GM18499 (cell line): Measurements from ENCODE around the gene FRMD5.

Source experiments
- ATAC-seq: cut with Tn5 transposase; IDR thresholded peaks from one replicate; pipeline ENCODE4 v1.9.1; 2021; ENCODE audit warnings: moderate number of reproducible peaks; ENCODE audit not compliant: insufficient read depth, unreplicated experiment

FRMD5 gene

GRCh38 chr15:44163370-44163769 lies 31.7 kb downstream of the FRMD5 start:
- ATAC-seq: no peak

DNA sequence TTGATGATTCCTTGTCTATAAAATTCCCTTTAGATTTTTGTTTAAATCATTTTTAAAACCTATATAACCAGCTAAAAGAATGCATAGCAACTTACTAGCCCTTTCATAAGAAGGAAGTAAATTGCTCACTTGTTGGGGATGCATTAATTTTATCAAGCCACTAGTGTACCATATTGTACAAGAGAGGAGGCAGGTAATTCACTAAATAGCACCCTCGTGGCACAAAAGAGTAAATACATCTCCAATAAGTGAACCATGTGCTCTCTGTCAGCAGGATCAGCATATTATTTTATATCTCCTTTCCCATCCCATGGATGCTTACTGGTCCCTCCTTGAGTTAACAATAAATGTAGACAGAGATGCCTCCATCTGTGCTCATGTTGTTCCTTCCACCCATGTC lies 34.3 kb downstream of the FRMD5 start:
- no peak for ATAC-seq

DNA sequence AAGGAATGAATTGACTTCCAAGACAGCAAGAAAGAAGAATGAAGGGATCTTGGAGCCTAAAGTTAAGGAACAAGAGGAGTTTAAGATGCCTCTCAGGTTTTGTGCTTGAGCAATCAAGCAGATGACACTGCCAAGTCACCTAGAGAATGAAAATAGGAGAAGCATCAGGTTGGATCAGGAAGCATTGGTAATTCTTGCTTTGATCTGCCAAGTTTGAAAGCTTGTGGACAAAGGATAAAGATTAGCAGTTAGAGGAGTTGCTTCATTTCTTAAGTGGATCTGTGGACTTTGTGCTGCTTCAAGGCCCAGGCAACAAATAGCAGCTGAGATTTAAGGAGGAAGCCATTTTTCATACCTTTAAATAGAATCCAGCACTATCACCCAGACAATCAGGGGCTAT lies 35.6 kb downstream of the FRMD5 start:
- no peak for ATAC-seq

- ATAC-seq: no peak
Observed at GRCh38 chr15:44158111-44158510, 37.0 kb downstream of the FRMD5 start.

DNA sequence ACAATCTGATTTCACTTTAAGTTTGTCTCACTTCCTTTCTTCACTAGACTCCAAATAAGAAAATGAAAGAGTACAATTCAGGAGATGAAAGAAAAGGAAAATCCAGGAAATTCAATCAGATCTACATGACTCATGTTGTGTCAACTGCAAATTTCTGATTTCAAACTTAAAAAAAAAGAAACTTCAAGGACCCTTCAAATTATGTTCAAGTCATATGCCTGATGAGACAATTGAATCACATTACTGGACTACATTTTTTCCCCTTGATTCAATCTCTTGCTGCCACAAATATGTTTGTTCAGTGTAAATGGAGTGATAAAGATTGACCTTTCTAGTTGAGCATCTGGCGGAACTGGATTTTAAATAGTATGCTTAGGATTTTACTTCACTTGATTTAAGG lies 37.4 kb downstream of the FRMD5 start:
- ATAC-seq: no peak

DNA sequence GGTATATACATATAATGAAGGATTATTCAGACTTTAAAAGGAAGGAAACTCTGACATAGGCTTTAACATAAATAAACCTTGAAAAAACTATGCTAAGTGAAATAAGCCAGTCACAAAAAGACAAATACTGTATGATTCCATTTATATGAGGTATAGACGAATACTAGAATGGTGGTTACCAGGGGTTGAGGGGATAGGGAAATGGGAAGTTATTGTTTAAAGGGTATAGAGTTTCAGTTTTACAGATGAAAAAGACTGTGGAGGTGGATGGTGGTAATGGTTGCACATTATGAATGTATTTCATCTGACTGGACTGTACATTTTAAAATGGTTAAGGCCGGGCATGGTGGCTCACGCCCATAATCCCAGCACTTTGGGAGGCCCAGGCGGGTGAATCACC lies 41.7 kb downstream of the FRMD5 start:
- no peak for ATAC-seq

DNA sequence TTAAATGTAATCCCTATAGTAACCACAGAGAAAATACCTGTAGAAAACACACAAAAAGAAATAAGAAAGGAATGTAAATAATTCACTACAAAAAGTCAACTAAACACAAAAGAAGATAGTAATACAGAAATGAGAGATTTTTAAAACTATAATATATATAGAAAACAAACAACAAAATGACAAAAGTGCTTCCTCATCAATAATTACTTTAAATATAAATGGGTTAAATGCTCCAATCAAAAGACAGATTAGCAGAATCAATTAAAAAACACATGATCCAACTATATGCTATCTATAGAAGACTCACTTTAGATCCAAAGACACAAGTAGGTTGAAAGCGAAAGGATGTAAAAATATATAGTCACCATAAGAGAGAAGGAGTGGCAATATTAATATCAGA lies 45.8 kb downstream of the FRMD5 start:
- ATAC-seq: no peak

DNA sequence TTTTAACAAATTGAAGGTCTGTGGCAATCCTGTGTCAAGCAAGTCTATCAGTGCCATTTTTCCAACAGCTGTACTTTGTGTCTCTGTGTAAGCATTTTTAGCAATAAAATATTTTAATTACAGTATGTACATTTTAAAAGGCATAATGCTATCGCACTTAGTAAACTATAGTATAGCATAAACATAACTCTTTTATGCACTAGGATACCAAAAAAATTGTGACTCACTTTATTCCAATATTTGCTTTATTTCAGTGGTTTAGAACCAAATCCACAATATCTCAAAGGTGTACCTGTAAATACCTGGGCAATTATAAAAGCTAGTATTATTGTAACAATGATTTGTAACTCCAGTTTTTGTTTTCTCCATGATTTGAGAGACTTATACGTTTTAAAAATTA lies 46.5 kb downstream of the FRMD5 start:
- no peak for ATAC-seq

DNA sequence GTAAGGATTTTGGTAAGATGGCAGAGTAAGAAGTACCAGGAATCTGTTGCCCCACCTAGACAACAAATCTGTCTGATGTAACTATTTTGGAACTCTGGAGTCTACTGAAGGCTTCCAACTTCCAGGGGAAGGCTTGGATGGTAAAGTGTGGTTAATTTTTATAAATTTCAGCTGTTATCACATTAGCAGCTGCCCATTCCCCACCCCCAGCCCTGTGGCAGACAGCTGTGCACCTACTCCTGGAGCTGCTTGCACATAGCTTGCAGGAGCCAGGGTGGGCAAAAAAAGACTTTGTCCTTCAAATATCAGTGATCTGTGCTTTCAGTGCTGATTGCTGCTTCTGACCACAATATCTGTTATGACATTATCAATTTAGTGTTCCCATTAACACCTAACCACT lies 47.4 kb downstream of the FRMD5 start:
- no peak for ATAC-seq

DNA sequence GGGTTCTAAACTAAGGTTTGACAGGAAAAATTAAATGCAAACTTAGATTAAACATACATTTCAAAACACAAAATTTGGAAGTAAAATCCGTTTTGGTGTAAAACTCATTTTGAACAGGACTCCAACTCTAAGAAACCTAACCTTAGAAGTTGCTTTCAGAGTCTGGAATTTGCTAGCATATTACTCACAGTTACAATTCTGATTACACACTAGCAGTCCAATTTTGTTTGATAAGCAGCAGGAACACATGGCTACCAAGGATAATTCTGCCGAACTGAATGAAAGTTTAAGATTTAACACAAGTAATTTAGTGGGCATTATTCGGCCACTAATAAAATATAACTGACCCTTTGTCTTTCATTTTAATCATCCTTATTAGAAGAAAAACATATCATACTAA lies 49.6 kb downstream of the FRMD5 start:
- no peak for ATAC-seq

- ATAC-seq: no peak
Observed at GRCh38 chr15:44144992-44145391, 50.1 kb downstream of the FRMD5 start.

- no peak for ATAC-seq
Observed at GRCh38 chr15:44144184-44144583, 50.9 kb downstream of the FRMD5 start.

GRCh38 chr15:44137750-44138149 lies 57.3 kb downstream of the FRMD5 start:
- no peak for ATAC-seq

DNA sequence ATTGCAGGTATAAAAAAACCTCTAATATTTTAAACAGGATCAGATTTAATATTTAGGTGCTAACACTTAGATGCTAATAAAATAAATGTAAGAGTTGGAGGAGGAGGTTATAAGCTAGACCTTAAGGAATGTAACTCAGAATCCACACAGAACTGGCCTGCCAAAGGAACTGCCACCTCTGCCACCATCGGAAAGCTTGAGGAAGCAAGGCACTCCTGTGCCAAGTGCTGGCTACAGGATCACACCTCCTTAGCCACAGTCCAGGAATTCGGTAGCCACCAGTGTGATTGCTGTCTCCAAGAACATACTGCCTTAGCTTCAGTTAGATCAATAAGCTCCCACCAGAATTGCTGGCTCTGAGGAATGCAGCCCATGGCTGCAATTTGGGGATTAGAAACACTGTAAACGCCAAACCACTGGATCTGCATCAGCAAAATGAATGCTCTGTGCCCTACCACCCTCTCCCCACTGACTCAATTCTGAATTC lies 58.0 kb downstream of the FRMD5 start:
- no peak for ATAC-seq

DNA sequence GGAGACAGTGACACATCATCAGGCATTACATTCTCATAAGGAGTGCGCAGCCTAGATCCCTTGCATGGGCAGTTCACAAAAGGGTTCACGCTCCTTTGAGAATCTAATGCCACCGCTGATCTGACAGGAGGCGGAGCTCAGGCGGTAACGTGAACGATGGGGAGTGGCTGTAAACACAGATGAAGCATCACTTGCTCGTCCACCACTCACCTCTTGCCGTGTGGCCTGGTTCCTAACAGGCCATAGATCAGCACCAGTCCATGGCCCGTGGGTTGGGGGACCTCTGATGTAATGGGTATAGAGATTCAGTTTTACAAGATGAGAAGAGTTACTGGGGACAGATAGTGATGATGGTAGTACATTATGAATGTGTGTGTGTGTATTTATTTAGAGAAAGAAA lies 63.0 kb downstream of the FRMD5 start:
- no peak for ATAC-seq

DNA sequence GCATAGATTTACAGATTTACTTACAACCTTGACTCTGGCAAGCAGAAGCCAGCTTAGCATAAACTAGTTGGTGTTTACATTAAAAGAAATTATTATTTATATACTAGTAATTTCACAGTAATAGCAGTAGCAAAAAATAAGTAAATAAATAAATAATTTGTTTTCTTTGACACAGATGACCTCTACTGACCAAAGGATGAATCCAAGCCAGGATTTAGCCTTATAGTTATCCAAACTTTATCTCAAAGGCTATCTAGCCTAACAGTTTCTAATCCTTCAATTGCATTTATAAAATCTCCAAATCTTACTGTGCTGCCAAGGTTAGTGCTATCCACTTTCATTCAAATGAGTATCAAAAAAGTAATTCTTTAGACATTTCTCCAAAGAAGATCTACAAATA lies 64.3 kb downstream of the FRMD5 start:
- ATAC-seq: no peak

GRCh38 chr15:44129911-44130310 lies 65.2 kb downstream of the FRMD5 start:
- no peak for ATAC-seq

GRCh38 chr15:44128443-44128842 lies 66.6 kb downstream of the FRMD5 start:
- ATAC-seq: no peak

GRCh38 chr15:44125879-44126278 lies 69.2 kb downstream of the FRMD5 start:
- no peak for ATAC-seq

DNA sequence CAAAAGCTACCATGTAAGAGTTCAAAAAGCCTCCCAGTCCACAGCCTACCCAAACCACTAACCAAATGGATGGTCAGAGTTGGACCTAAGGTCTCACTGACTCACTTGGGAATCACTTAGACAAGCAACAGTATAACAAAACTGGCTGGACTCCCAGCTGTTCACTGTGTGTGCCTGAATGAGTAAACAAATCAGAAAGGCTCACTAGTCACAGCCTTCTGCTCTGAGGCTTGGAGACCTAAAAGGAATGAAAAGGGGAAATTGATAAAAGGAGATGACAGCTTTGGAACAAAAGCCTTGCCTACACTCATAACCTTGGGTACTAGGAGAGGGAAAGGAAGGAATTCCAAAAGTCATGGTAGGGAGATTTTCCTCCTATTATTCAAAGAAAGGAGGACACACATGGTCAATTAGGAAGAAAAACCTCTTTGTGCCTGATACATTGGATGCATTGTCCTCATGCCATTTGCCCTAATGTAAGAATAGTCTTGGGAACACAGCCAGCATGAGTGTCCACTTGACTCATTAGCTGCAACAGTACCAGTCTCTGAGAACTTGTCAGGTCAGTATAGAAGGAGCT lies 92.3 kb downstream of the FRMD5 start:
- ATAC-seq: no peak

DNA sequence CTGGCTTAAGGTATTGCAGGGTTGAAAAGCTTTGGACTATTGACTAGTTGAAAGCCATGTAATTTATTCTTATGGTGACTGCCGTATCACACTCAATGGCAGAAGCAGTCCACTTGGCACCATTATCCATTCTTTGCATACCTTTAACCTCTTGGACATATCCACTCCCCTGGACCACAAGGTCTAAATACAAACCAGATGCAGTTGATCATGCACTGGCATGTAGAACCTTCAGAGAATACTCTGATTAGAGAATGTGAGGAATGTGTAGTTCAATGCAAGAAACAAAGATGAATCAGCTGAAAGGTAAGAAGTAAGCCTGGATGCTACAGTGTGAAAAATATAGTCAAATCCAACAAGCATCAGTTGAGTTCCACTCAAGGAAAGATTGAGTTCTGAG lies 93.1 kb downstream of the FRMD5 start:
- no peak for ATAC-seq

- no peak for ATAC-seq
Observed at GRCh38 chr15:44101286-44101685, 93.8 kb downstream of the FRMD5 start.

GRCh38 chr15:44099671-44100070 lies 95.4 kb downstream of the FRMD5 start:
- no peak for ATAC-seq
